Endometrial microvascular endothelial cells (primary cell): ENCODE data around the gene PLA2G3. TPM values are rescaled to one million over a fixed set of nuclear protein-coding genes. Genes with fewer than 3 reads are reported as not detected.
"Not testable (repeated sequence)": the region's sequence is repeated elsewhere in the genome, so short reads cannot be mapped to it uniquely, and the experiment has no call there.

Source experiments
- in situ Hi-C: cut with HindIII; loops from 2 replicates; pipeline ENCODE4 v1.10.0; 2017; ENCODE audit warnings: low sequenced_read_pairs, low pct_unique_long_range_greater_than_20kb; ENCODE audit errors: inconsistent ontology term
- total RNA-seq: library from RNA; depleted of rRNA; stranded (reverse); fragments of >200 nt; gene quantifications from one replicate; pipeline ENCODE4 v1.2.3, GENCODE V29; 2015; ENCODE audit errors: inconsistent ontology term

PLA2G3 gene, protein sequence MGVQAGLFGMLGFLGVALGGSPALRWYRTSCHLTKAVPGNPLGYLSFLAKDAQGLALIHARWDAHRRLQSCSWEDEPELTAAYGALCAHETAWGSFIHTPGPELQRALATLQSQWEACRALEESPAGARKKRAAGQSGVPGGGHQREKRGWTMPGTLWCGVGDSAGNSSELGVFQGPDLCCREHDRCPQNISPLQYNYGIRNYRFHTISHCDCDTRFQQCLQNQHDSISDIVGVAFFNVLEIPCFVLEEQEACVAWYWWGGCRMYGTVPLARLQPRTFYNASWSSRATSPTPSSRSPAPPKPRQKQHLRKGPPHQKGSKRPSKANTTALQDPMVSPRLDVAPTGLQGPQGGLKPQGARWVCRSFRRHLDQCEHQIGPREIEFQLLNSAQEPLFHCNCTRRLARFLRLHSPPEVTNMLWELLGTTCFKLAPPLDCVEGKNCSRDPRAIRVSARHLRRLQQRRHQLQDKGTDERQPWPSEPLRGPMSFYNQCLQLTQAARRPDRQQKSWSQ
- total RNA-seq: not detected

GRCh38 chr22:31139866-31140716 is at the start of gene PLA2G3:
Gene PLA2G3 (minus strand): TSS chr22:31140508. CDS start chr22:31140354, 154 bp downstream.
- in situ Hi-C loops: no loop called here

- in situ Hi-C loops: no loop called here
Observed at GRCh38 chr22:31187627-31188026, 47.3 kb upstream of the PLA2G3 start.

- in situ Hi-C loops: no loop called here
Observed at GRCh38 chr22:31185056-31185455, 44.7 kb upstream of the PLA2G3 start.

DNA sequence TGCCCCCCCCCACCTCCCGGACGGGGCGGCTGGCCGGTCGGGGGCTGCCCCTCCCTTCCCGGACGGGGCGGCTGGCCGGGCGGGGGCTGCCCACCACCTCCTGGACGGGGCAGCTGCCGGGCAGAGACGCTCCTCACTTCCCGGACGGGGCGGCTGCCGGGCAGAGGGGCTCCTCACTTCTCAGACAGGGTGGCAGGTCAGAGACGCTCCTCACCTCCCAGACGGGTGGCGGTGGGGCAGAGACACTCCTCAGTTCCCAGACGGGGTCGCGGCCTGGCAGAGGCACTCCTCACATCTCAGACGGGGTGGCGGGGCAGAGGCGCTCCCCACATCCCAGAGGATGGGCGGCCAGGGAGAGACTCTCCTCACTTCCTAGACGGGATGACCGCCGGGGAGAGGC is 43.7 kb upstream of the PLA2G3 start:
- in situ Hi-C loops: no loop called here

DNA sequence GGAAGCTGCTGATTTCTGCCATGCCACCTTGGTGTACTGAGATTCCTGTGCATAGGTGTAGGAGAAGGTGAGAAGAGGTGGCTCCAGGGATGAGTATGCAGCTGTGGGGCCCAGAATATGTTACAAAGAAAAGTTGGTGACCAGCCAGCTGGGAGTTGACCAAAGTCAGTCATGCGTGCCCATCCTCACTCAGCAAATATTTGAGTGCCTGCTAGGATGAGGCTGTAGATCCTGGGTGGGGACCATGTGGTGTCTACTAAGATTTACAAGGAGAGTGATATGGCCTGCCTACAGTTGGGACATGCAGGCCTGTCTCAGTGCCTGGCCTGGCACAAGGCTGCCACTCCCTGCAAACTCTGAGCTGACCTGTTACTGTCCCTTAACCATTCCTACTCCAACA is 39.0 kb upstream of the PLA2G3 start:
- in situ Hi-C loops: no loop called here

- in situ Hi-C loops: no loop called here
Observed at GRCh38 chr22:31178859-31179258, 38.6 kb upstream of the PLA2G3 start.

DNA sequence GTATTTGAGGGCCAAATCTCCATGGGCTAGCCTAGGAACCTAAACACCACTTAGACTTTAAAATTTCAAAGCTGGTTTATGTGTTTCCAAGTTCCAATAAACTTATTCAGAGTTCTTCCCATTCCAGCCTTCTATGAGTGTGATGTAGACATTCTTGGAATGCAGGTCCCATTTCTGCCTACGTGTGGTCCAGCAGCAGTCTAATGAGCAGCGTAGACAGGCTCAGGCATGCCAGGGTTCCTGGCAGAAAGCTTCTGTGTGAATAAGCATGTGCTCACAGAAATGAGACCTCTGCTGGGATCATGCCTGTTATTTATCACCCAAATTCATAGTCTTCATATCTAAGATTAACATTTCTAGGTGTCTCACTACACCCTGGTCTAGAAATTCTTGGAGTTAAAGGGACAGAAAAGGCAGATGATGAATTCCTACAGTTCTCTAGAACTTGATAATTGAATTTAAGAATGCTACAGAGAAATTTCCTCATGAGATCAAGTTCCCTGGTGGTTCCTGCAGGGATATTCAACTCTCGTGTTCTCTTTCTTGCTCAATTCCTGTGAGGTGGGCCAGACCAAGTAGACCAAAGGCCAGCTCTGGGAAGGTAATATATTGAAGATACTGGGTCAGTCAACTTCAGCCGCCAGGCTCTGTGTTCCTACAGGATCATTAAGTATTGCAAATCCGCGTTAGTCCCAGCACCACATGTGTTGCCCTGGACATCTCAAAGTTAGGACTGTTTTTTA is 37.3 kb upstream of the PLA2G3 start:
- in situ Hi-C loops: no loop called here

DNA sequence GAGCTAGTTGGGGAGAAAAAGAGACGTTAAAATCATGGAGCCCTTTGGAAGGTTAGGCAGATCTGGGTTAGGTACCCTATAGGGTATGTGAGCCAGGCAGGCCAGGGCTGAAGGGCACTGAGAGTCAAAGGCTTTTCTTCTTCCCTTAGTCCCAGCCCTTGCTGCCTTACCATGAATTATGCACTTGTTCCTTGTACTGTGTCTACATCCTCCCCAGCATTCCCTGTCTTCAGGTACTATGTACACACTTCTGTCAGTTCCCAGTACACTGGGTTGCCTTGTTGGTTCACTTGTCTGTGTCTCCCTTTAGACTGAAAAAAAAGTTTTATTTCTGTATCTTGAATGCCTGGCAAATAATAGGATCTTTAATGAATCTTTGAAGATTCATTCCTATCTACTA is 36.6 kb upstream of the PLA2G3 start:
- in situ Hi-C loops: no loop called here

GRCh38 chr22:31173386-31174145 is 33.3 kb upstream of the PLA2G3 start:
- in situ Hi-C loops: no loop called here

DNA sequence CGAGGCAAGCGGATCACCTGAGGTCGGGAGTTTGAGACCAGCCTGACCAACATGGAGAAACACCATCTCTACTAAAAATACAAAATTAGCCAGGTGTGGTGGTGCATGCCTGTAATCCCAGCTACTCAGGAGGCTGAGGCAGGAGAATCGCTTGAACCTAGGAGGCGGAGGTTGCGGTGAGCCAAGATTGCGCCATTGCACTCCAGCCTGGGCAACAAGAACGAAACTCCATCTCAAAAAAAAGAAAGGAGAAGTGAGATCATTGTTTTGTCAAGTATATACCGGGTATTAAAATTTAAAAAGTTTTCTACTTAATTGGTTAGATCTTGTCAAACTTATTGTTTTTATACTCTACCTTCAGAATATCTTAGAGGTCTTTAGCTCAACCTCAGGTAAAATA is 31.4 kb upstream of the PLA2G3 start:
- in situ Hi-C loops: not testable (repeated sequence)

GRCh38 chr22:31170971-31171370 is 30.7 kb upstream of the PLA2G3 start:
- in situ Hi-C loops: no loop called here

DNA sequence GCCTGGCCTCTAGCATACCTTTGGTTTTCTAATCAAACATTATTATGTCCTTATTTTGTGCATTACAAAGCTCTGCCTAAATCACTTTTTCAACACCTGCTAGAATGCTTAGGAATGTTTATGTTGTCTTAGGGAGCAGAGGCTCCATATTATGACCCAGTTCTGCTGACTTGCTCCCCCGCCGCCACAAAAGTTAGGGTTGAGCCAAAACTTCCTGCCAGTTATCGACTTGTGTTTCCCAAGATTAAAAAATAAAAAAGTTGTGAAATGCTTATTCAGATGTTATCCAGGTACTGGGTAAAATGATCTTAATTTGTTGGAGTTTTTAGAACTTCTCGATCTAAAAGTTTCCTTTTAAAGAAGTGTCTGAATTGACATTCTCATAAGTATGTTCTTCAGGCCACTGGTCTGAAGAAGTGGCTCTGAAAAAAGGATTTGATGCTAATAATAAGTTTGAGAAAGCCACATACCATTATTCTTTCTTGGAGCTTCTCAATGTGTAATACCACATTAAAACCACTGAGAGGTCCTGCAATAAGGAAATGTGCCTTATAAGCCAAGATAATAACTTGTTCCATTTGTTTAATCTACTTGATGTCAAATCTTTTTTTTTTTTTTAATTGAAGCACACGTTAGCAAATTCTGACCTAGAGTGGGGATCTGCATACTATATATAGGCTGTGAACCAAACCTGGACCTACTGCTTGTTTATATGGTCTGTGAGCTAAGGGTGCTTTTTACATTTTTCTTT is 21.9 kb upstream of the PLA2G3 start:
- in situ Hi-C loops: no loop called here

- in situ Hi-C loops: no loop called here
Observed at GRCh38 chr22:31161386-31161785, 21.1 kb upstream of the PLA2G3 start.

DNA sequence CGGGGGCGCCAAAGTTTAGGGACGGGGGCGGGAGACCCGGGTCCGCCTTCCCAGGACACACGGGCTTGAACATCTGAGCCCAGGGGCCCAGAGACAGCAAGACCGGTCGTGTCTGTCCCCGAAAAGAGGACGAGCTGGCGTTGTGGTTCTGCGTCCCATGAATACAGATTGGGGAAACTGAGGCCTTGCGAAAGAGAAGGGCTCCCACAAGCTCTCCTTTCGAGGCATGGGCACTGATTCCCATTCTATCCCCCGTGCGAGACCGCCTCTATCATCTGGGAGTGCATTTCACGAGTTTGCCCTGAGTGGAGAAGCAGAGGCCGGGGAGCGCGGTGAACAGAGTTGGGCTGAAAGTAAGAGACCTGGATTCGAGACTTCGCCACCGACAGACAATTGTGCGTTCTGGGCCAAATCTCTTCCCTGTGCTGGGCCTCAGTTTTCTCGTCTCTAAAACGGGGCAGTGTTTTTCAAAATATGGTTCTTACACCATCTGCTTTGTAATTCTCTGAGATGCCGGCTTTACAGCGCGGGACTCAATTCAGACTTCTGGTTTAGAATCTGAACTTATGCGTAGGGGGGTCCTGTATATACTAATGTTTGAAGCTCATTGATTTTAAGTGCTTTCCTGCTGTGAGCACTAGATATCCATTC is 20.1 kb upstream of the PLA2G3 start:
- in situ Hi-C loops: no loop called here

DNA sequence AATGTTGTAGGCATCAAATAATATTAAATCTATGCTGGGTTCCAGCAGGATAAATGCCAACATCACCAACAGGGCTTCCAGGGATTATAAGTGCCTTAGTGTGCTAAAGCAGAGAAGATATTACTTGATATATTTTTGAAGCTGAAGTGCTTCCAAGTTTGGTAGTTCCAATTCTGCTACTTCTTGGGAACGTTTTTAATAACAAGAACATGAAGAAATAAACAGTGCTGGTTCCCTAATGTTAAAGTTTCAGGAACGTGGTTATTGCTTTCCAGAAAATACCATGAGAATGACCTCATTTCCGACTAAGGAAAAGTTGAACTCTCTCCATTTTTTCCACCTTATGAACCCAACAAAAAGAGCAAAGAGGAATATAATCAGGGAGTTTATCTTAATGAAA is 15.1 kb upstream of the PLA2G3 start:
- in situ Hi-C loops: no loop called here

- in situ Hi-C loops: no loop called here
Observed at GRCh38 chr22:31154975-31155374, 14.7 kb upstream of the PLA2G3 start.

GRCh38 chr22:31153357-31153756 is 13.0 kb upstream of the PLA2G3 start:
- in situ Hi-C loops: no loop called here
